LNCaP clone FGC (cell line): ENCODE measurements around the gene SDR39U1.

Experiments used
- DNase-seq: peaks from one replicate; pipeline ENCODE4 v3.0.0-alpha.2; 2011; ENCODE audit warnings: low read depth
- H3K4me3 ChIP-seq: 2 replicates; pipeline ENCODE4 v1.5.1; 2011; ENCODE audit warnings: mild to moderate bottlenecking, low read depth, low read length, control low read depth
- CTCF ChIP-seq: IDR thresholded peaks from 2 replicates; pipeline ENCODE4 v1.5.1; 2012; ENCODE audit warnings: mild to moderate bottlenecking; ENCODE audit not compliant: control insufficient read depth, insufficient read depth; ENCODE audit errors: extremely low read depth

SDR39U1 gene

GRCh38 chr14:24440606-24441399 is 1.8 kb downstream of the SDR39U1 start:
- TF ChIP-seq CTCF = no peak
- no peak for DNase-seq
- H3K4me3 ChIP-seq = peak overlapping the region; percentile 81

- no peak for DNase-seq
- no peak overlapping the region for H3K4me3 ChIP-seq
- no peak for TF ChIP-seq CTCF
Measured at GRCh38 chr14:24439830-24440605, 2.6 kb downstream of the SDR39U1 start.

GRCh38 chr14:24439257-24439656 is 3.3 kb downstream of the SDR39U1 start:
- no peak overlapping the region for H3K4me3 ChIP-seq
- no peak for DNase-seq
- TF ChIP-seq CTCF = no peak

GRCh38 chr14:24438223-24439097 is 4.1 kb downstream of the SDR39U1 start:
- DNase-seq = no peak
- no peak for TF ChIP-seq CTCF
- H3K4me3 ChIP-seq = no peak overlapping the region

GRCh38 chr14:24437736-24438067 is 4.9 kb downstream of the SDR39U1 start:
- DNase-seq = no peak
- no peak overlapping the region for H3K4me3 ChIP-seq
- TF ChIP-seq CTCF = no peak

GRCh38 chr14:24437020-24437735 is 5.4 kb downstream of the SDR39U1 start:
- no peak for DNase-seq
- TF ChIP-seq CTCF = no peak
- no peak overlapping the region for H3K4me3 ChIP-seq
